HG03139 (cell line): ENCODE results near the gene ADAMTS9.

ENCODE experiments used
- ATAC-seq: cut with Tn5 transposase; IDR thresholded peaks from one replicate; pipeline ENCODE4 v1.9.1; 2021; ENCODE audit not compliant: unreplicated experiment

Gene ADAMTS9

DNA sequence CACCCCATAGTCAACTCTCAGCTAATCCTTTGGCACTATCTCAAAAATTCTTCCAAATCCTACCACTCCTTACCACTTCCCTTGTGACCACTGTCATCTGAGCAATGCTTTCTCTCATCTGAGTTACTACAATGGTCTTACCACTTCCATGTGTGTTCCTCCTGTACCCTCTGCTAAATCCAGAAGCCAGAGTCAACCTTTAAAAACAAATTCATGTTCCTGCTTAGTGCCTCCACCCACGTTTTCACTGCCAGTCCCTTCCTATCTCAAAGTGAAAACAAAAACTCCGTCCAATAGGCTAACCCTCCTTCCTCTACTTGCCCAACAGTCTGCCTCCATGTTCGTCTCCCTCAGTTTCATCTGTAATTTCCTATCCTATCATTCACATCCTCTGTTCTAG lies 109.0 kb downstream of the ADAMTS9 start:
- ATAC-seq = no peak

DNA sequence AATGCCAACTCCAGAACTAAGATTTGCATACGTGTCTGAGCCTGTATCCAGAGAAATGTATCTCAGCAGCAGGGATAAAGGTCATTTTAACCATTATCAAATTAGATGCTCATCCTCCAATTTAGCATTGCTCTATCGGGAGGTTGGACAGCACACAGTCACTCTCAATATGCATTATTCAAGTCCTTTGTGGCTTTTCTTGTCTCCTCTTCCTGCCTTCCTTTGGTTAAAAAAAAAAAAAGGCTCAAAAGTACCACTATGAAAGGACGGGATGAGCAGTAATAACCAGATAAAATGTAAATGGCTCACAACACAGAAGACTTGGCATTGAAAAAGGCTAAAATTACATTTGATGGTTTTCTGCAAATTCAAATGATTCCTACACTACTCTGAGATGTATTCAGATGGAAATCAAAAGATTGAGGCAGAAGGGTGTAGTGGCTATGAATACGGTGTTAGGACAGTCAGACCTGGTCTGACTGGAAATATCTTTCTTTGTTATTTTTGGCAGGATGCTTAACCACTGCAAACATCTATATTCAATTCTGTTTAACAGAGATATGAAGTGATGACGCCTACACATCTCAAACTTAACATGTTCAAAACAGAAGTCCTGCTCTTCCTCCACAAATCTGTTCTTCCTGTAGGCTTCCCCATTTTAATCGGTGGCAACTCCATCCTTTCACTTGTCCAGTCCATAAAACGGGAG lies 109.6 kb downstream of the ADAMTS9 start:
- no peak for ATAC-seq

DNA sequence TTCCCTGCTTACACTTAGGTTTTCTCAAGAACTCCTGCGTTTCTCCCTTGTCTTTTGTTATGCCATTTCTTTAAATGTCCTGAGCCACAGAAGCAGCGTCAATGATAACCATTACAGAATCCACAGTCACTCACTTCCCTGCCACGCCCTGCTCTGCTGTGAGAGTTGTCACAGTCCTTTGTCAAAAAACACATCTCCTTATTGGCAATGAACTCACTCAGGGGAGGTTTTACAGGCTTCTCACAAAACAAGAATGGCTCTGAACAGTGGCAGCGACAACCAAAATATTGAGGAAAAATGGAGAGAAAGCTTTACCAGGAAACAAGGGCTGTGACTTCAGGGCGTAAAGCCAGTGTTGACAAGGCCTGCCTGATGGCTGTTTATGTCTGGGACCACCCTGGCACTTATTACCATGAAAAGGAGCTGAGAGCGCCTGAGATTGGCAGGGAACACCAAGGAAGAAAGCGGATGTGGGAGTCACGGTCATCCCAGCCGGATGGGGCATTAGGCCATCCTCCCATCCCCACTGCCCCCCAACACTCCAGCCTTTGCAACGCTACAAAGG lies 111.5 kb downstream of the ADAMTS9 start:
- no peak for ATAC-seq

DNA sequence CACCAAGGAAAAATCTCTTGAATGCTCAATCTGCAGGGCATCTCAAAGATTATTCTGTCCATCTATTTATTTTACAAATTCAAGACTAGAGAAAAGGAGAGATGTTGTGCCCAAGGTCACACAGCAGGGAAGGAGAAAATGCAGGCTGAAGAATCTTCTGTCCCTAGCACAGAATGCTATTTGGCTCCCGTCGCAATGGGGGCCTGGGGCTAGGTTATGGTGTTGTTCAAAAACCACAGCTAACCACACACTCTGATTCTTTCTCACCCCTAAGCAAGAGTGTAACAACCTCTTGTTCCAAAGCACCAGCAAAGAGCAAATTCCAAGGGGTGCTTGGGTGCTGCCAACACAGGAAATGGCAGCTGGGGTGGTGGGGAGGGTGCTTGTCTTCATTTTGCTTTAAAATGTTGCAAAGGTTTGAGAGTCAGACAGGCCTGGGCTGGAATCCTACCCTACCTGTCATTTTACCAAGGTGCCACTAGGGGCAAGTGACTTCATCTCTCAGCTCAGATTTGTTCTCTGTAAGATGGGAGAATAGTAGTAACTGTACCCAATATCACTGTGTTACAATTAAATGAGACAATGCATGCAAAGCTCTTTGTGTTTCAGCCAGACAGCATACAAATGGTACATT lies 112.5 kb downstream of the ADAMTS9 start:
- peak; percentile 82 for ATAC-seq

DNA sequence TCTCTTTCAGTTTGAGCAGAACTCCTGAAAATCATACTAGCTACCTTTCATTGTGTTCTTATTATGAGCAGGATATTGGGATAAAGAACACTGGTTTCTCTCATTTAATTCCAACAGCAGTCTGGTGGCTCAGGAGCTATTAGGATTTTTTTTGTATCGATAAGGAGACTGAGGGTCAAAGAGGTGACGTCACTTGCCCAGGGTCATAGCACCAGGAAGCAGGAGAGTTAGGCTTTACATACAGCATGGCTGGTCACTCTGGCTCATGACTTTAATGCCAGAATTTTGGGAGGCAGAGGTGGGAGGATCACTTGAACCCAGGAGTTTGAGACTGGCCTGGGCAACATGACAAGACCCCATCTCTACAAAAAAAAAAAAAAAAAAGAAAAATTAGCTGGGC lies 113.6 kb downstream of the ADAMTS9 start:
- ATAC-seq = no peak

DNA sequence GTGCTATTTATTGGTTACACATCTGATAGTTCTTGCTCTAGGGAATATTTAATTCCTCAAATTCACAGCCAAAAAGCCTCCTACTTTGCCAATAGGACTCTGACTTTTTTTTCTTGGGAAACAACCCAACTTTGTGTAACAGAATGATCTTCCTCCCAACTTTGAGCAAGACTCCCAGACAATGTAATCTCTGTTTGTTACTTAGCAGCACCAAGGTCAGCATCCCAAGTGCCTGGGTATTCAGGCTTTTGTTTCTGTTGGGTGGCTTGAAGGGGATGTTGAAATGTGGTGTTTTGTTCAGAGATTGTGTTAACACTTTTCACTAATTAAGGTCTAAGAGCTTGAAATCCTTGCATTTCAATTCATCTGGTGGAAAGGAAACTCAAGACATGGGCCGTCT lies 115.8 kb downstream of the ADAMTS9 start:
- no peak for ATAC-seq

DNA sequence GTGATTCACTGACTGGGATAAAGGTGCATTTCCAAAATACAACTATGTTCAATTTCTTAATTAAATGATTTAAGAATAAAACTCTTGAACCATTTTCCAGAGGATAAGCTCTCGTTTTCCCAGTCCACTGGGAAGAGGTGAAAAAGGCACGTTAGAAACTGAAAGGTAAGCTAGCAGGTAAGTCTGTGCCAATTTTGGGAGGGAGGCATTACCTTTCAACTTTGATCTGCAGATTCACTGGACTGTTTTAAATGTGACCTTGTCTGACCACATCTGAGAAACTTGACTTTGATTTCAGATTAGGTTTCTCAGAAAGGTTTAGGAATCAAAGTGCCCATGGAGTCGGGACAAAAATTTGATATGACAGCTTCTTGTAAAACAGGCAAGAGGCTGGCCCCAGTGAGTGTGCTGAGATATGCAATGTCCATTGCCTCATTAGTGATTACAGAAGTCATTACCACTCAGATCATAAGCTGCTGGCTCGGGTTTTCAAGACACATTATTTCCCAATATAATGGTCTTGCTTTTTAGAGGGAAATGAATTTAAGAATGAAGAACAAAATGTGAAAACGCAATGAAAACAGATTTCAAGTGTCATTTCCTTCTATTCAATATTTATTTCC lies 118.8 kb downstream of the ADAMTS9 start:
- no peak for ATAC-seq

DNA sequence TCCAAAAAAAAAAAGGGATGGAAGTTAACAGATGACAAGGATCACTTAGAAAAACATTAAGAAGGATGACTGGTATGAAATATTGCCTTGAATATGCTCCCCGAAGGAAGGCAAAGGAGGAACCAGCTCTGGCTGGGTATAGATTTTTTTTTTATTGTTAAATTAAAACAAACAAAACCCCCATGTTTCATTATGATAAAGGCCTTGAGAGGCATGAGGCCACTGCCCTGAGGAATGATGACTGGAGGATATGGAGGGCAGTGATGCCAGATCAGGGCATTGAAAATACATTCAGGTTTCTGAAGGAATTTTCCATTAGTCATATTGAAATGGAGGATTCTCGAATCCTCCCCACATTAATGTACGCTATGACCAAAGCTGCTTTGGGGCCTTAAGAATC lies 120.9 kb downstream of the ADAMTS9 start:
- ATAC-seq = no peak

DNA sequence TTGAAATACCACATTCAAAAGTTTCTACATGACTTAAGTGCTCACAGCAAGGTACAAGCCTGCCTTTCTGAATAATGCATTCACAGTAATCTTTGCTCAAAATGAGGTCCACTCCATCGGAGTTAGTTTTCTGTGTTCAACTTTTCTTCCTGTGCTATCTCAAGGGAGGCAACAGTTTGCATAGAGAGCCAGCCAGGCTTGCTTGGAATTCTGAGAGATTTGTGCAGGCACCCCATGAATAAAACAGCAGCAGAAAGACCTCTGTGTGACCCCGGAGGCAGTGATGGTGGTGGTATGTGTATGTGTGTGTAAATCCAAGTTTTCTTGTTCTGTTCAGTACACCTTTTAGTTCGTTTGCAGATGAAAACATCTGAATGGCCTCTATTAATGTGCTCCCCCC lies 124.0 kb downstream of the ADAMTS9 start:
- ATAC-seq = no peak

DNA sequence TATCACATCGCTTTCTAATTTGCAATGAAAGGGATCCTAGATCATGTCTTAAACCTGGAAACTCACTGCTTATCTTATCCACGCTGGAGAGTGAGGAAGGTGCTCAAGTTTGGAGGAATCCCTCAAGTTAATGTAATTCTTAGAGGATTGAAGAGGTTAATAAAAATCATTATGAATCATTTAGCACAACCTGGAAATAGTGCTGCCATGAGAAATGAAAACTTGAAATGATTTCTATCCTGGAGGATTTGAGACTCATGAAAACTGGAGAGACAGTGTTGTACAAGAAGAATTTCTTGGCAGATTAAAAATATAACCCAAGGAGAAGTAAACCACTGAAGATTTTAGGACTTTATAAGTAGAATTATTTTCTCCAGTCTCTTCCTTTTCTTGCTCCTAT lies 125.9 kb downstream of the ADAMTS9 start:
- no peak for ATAC-seq

DNA sequence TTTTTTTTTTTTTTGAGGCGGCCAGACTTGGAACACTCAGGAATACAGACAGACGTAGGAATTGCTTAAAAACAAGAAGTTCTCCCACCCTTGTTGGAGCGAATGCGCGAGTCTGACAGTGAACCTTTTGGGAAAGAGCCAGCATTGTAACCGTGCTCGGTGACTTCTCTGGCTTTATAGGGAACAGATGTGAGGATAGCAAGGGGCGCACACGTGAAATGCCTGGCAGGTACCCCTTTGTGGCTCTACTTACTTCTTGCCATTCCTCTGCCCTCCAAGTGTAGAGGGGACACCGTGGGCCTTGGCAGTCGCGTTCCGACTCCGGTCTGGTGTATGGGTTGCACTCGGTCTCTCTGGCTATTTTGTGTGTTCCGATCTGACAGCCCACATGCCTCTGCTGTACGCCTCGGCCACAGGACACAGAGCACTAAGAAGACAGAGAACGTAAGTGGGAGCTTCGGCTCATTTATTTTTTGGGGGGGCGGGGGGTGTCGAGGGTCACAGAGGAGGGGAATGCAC lies 126.4 kb downstream of the ADAMTS9 start:
- no peak for ATAC-seq

DNA sequence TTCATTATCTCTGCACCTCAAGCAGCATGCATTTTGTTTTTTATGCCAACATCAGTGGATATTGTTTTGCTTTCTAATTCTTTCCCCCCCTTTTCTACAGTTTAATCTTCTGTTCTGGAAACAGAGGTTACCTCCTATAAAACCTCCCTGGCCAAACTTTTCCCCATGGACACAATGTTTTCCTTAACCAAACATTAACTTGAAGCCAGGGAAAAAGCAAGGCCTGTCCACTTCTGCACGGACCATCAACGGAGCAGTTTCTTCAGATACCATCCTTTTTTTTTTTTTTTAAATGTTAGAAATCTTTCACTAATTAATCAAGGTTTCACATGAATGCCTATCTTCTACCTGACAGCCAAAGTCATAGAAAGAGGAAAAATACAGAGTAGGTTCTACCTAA lies 127.0 kb downstream of the ADAMTS9 start:
- ATAC-seq = no peak

DNA sequence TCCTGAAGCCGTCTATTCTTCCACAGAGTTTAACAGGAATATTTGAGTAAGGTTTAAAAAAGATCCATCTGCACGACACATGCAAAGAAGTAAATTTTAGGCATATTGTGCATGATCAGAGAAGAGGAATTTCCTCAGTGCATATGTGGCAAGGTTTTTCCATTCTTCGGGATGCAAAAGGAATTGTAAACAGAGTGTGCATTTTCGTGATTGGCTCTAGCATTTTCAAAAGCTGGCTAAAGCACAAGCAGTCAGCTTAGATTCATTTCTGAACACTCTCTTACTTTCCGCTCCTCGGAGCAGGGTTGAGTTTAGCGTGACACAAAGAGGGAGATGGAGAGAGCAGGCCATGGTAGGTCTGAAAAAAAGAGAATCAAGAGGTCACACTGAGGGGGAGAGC lies 128.2 kb downstream of the ADAMTS9 start:
- ATAC-seq = no peak

DNA sequence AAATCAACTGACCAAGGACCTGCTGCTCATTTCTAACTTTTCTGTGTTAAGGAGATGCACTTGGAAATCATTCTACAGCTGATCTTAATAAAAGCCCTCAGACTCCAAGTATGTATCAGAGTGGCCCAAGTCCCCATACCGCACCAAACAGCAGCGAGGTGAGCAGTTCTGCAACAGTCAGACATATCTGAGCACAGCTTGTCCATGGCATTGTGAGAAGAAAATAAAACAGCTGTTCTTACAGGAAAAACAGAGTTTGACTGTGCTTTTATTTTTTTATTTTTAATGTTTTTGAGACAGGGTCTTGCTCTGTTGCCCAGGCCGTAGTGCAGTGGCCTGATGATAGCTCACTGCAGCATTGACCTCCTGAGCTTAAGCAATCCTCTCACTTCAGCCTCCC lies 131.8 kb downstream of the ADAMTS9 start:
- no peak for ATAC-seq

DNA sequence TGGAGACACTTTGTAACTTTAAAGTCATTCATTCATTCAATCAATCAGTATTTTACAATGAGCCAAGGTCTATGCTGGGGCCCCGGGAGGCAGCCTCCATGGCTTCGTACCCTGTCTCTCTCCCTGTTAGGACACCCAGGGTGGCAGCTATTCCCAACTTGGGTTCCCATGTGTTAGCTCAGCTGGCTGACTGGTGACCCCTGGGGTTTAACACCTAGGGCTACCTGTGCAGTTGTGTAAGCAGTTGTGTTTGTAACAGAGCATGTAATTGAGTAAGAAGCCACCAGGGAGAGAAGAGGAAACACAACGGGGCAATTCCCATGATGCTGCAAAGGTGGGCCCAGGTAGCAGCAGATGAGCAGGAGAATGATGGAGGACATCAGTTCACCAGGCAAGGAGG lies 132.4 kb downstream of the ADAMTS9 start:
- no peak for ATAC-seq

DNA sequence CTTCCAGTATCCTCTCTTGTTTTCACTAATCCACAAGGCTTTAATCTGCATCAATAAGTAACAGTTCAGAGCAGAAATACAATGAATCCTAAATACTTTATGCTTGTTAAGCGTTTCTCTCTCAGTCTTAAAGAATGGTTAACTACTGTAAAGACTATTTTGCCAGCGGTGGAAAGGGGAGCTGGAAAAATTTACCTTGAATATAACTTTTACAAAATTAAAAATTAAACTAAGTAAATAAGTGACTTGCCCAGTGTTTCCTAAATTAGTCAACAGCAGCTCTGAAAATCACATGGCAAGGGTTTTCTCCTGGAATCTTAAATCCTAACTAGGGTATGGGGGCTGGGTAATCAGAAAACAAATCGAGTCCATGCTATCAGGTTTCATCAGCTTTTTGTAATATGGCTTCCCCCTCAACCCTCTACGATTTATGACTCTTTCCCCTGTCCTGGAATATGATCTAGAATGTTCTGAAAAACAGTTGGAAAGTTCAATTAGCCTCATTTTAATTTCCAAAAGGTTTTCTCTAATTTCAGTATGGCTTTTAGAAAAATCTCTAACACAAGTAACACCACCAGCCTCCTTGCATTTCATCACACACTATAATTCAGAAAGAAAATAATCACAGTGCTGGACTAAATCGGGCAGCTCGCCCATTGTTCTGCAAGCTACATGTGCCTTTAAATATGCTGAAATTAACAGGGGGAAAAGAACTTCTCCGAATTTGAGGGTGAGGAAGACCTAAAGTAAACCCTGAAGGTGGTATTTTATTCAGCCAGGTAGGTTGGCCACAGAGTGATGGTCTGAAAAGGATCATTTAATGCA lies 133.5 kb downstream of the ADAMTS9 start:
- no peak for ATAC-seq

DNA sequence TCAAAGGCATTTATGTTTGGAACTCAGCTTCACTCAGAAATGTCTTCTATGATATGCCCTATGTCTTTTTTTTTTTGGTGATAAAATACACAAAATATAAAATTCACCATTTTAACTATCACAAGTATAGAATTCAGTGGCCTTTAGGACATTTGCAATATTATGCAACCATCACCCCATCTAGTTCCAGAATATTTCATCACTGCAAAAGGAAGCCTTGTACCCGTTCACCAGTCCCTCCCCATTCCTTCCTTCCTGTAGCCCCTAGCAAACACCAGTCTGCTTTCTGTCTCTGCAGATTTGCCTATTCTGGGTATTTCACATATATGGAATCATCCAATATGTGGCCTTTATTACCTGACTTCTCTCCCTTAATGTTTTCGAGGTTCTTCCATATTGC lies 134.8 kb downstream of the ADAMTS9 start:
- ATAC-seq = no peak

DNA sequence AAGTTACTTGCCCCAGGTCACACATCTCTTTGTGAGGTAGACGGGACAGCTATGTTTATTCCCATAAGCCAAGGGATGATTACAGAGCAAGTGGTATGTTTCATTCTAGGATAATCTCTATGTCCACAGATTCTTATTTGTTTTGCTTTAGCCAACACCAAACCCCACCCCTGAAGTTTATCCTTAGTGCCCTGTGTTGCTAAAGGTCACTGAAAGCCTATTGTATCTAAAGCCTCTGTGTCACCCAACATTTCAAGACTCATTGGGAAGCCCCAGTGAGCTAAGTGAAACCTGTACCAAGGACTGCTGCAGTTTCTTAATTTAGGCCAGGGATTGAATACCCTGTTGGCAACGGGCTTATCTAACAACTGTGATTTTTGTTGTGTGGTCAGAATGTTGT lies 135.6 kb downstream of the ADAMTS9 start:
- no peak for ATAC-seq

DNA sequence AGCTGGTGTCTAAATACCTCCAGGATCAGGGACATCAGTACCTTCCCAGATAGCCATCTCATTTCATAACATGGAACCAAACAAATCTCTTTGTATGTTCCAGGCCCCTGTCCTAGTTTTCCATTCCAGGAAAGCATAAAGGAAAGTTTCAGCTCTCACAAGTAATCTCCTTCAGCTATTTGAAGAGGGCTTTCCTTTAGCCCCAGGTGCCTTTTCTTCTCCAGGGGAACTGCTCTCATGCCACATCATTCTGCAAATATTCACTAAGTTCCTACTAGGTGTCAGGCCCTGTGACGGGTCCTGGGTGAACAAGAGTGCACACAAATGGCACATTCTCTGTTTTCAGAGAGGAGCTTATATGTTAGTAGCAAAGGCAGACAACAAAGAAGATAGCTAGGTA lies 136.1 kb downstream of the ADAMTS9 start:
- ATAC-seq = no peak

DNA sequence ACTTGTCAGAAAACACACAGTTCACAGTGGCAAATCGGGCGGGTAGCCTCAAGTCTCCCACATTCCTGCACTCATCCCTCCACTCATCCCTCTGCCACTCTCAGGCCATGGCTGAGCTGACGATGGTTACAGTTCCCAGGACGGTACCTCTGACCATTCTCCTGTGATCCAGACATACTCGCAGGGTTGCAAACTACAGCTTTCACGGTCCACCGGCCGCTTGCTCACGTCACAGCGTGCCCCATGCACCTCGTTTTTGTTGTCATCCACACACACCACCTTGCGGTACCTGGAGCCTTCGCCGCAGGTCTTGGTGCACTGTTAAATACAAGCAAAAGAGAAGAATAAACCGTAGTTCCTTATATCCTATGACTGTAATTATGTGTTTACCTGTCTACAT lies 137.1 kb downstream of the ADAMTS9 start:
- ATAC-seq = no peak

DNA sequence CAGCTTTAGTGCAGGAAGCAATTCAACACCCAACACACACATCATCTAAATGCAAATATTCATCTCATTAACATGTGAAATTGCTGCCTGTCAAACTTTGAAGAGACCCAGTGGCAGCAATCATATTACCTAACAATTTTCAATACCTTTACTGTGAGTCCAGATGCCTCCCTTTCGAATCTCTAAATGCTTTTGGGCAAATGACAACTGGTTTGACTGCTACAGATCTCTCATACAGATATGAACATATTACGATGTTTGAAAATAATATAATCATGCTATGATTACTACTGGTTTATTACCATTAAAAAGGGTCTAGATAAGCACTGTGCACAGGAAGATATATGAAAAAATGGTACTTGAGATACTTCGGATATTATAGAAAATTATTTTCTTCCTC lies 137.9 kb downstream of the ADAMTS9 start:
- no peak for ATAC-seq
